Globus pallidus (tissue), 1 donor: Measurements from ENCODE around the gene LRMDA.

Experiments used
- DNase-seq: peaks from one replicate; pipeline ENCODE4 v3.0.0-alpha.2; 2015; ENCODE audit warnings: low spot score

The LRMDA gene

GRCh38 chr10:75716506-75716905, 285.1 kb downstream of the LRMDA start:
- DNase-seq = no peak

GRCh38 chr10:75717126-75717916, 285.9 kb downstream of the LRMDA start:
- DNase-seq = no peak

GRCh38 chr10:75718991-75719390, 287.6 kb downstream of the LRMDA start:
- DNase-seq = no peak

GRCh38 chr10:75720157-75720556, 288.7 kb downstream of the LRMDA start:
- no peak for DNase-seq

GRCh38 chr10:75722020-75722419, 290.6 kb downstream of the LRMDA start:
- no peak for DNase-seq

GRCh38 chr10:75722609-75723008, 291.2 kb downstream of the LRMDA start:
- DNase-seq = no peak

GRCh38 chr10:75723319-75723980, 292.0 kb downstream of the LRMDA start:
- DNase-seq = no peak

GRCh38 chr10:75724047-75724446, 292.6 kb downstream of the LRMDA start:
- DNase-seq = no peak

- DNase-seq = no peak
Observed at GRCh38 chr10:75726522-75727483, 295.4 kb downstream of the LRMDA start.

- DNase-seq = no peak
Observed at GRCh38 chr10:75730847-75731246, 299.4 kb downstream of the LRMDA start.

- no peak for DNase-seq
Observed at GRCh38 chr10:75733135-75733890, 301.9 kb downstream of the LRMDA start.

- no peak for DNase-seq
Observed at GRCh38 chr10:75736151-75736640, 304.8 kb downstream of the LRMDA start.

GRCh38 chr10:75736889-75737579, 305.6 kb downstream of the LRMDA start:
- DNase-seq = no peak

- no peak for DNase-seq
Observed at GRCh38 chr10:75737580-75737949, 306.1 kb downstream of the LRMDA start.

- DNase-seq = no peak
Observed at GRCh38 chr10:75738924-75739323, 307.5 kb downstream of the LRMDA start.

GRCh38 chr10:75739414-75740143, 308.2 kb downstream of the LRMDA start:
- DNase-seq = no peak

- DNase-seq = no peak
Observed at GRCh38 chr10:75740541-75740940, 309.1 kb downstream of the LRMDA start.

- DNase-seq = no peak
Observed at GRCh38 chr10:75742355-75742754, 310.9 kb downstream of the LRMDA start.

- no peak for DNase-seq
Observed at GRCh38 chr10:75743291-75743778, 311.9 kb downstream of the LRMDA start.

GRCh38 chr10:75744261-75744660, 312.8 kb downstream of the LRMDA start:
- DNase-seq = no peak
